Chondrocyte (in vitro differentiated cells): ENCODE data around the gene PTGES. TPM values are rescaled to one million over a fixed set of nuclear protein-coding genes. Genes with fewer than 3 reads are reported as not detected.

Source experiments
- DNase-seq: peaks from one replicate; pipeline ENCODE4 v3.0.0; 2021; ENCODE audit warnings: mixed read lengths, low spot score
- H3K27ac Mint-ChIP-seq: one replicate; pipeline ENCODE4 v1.8.0; 2021; ENCODE audit warnings: mild to moderate bottlenecking, moderate library complexity, mixed read lengths; ENCODE audit not compliant: unreplicated experiment
- H3K27me3 Mint-ChIP-seq: 2 replicates; pipeline ENCODE4 v1.8.0; 2021; ENCODE audit warnings: low read depth, mixed read lengths
- H3K36me3 Mint-ChIP-seq: 2 replicates; pipeline ENCODE4 v1.8.0; 2021; ENCODE audit warnings: low read depth, mixed read lengths
- H3K4me1 Mint-ChIP-seq: 2 replicates; pipeline ENCODE4 v1.8.0; 2021; ENCODE audit warnings: low read depth, mild to moderate bottlenecking, mixed read lengths
- H3K4me3 Mint-ChIP-seq: one replicate; pipeline ENCODE4 v1.8.0; 2021; ENCODE audit warnings: mild to moderate bottlenecking, moderate library complexity, mixed read lengths; ENCODE audit not compliant: unreplicated experiment
- H3K9me3 Mint-ChIP-seq: 2 replicates; pipeline ENCODE4 v1.8.0; 2021; ENCODE audit warnings: low read depth, mixed read lengths
- CTCF ChIP-seq: fragments of 200-600 bp; sonication (generic); IDR thresholded peaks from 2 replicates; pipeline ENCODE4 v1.5.0; 2021; ENCODE audit warnings: antibody characterized with exemption, mild to moderate bottlenecking, moderate library complexity
- total RNA-seq: library from RNA; stranded (reverse); gene quantifications from 3 replicates; pipeline ENCODE4 v1.2.1, GENCODE V29; 2021

Gene PTGES
- total RNA-seq, 1 donor from 2014 or later: 1.3 TPM

- peaks cover 2% of the 10 kb centered on the region for H3K36me3 Mint-ChIP-seq
- H3K27ac Mint-ChIP-seq: peak overlapping the region; percentile 41
- H3K27me3 Mint-ChIP-seq: peaks cover 10% of the 10 kb centered on the region
- no peaks in the 10 kb centered on the region for H3K9me3 Mint-ChIP-seq
- H3K4me1 Mint-ChIP-seq: peaks cover 13% of the 10 kb centered on the region
- no peak for DNase-seq
- H3K4me3 Mint-ChIP-seq: no peak overlapping the region
- TF ChIP-seq CTCF: no peak
Measured at GRCh38 chr9:129725795-129726251, 27.0 kb downstream of the PTGES start.

- Mint-ChIP-seq H3K4me3 (no peak overlapping the region), H3K4me1 (peaks cover 13% of the 10 kb centered on the region), H3K27ac (no peak overlapping the region)
Measured at GRCh38 chr9:129724456-129725190, 28.2 kb downstream of the PTGES start.

GRCh38 chr9:129722913-129723312 lies 29.9 kb downstream of the PTGES start:
- no peak overlapping the region for H3K27ac Mint-ChIP-seq
- no peak for DNase-seq

More at GRCh38 chr9:129724456-129725190, 28.2 kb downstream of the PTGES start:
- H3K9me3 Mint-ChIP-seq: no peaks in the 10 kb centered on the region
- peaks cover 7% of the 10 kb centered on the region for H3K27me3 Mint-ChIP-seq
- H3K36me3 Mint-ChIP-seq: peaks cover 2% of the 10 kb centered on the region
- TF ChIP-seq CTCF: no peak
- DNase-seq: no peak

GRCh38 chr9:129720865-129721545 lies 31.8 kb downstream of the PTGES start:
- Mint-ChIP-seq H3K27ac (no peak overlapping the region), H3K9me3 (peaks cover 2% of the 10 kb centered on the region), H3K36me3 (peaks cover 2% of the 10 kb centered on the region), H3K4me1 (peaks cover 10% of the 10 kb centered on the region), H3K4me3 (no peak overlapping the region), H3K27me3 (peaks cover 2% of the 10 kb centered on the region)
- DNase-seq: no peak
- peak; percentile 26 for TF ChIP-seq CTCF

More at GRCh38 chr9:129722913-129723312, 29.9 kb downstream of the PTGES start:
- Mint-ChIP-seq H3K27me3 (peaks cover 2% of the 10 kb centered on the region), H3K4me3 (no peak overlapping the region), H3K9me3 (no peaks in the 10 kb centered on the region), H3K36me3 (peaks cover 2% of the 10 kb centered on the region), H3K4me1 (peaks cover 13% of the 10 kb centered on the region)
- TF ChIP-seq CTCF: no peak

GRCh38 chr9:129720181-129720864 lies 32.5 kb downstream of the PTGES start:
- H3K4me1 Mint-ChIP-seq: peaks cover 14% of the 10 kb centered on the region
- H3K9me3 Mint-ChIP-seq: peaks cover 2% of the 10 kb centered on the region
- no peak for DNase-seq
- H3K4me3 Mint-ChIP-seq: no peak overlapping the region
- peaks cover 2% of the 10 kb centered on the region for H3K27me3 Mint-ChIP-seq
- peak; percentile 48 for TF ChIP-seq CTCF
- peaks cover 2% of the 10 kb centered on the region for H3K36me3 Mint-ChIP-seq
- H3K27ac Mint-ChIP-seq: no peak overlapping the region
